22Rv1 (cell line): Measurements from ENCODE around the gene ATP23.

Experiments
- CTCF ChIP-seq: fragments of 450-650 bp; IDR thresholded peaks from 2 replicates; pipeline ENCODE4 v1.5.1; 2017; ENCODE audit warnings: mild to moderate bottlenecking
- ZFX ChIP-seq: fragments of 450-650 bp; IDR thresholded peaks from 2 replicates; pipeline ENCODE4 v1.6.1; 2017; ENCODE audit warnings: antibody characterized with exemption, borderline replicate concordance

DNA sequence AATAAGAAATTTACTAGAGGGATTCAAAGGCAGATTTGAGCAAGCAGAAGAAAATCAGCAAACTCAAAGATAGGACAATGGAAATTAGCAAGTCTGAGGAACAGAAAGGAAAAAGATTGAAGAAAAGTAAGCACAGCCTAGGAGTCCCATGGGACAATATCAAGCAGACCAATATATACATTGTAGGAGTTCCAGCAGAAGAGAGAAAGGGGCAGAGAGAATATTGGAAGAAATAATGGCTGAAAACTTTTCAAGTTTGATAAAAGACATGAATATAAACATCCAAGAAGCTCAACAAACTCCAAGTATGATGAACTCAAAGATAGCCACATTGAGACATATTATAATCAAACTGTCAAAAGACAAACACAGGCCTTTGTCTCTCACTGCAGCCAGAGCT, 25.2 kb downstream of the ATP23 start:
- TF ChIP-seq CTCF (no peak), ZFX (no peak)
